ENCODE data around the gene KDSR. TPM values are rescaled to one million over a fixed set of nuclear protein-coding genes. Genes with fewer than 3 reads are reported as not detected.

KDSR gene
- total and polyA plus RNA-seq, 9 of the 15 experiments (the other 6 are each of a cell fraction or from before 2014, with no cell fraction given) = 4.0 to 24.7 (median 12.4) TPM

- TF ChIP-seq, protein P1, sequence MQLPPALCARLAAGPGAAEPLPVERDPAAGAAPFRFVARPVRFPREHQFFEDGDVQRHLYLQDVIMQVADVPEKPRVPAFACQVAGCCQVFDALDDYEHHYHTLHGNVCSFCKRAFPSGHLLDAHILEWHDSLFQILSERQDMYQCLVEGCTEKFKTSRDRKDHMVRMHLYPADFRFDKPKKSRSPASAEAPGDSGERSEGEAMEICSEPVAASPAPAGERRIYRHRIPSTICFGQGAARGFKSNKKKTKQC (CRISPR knock-in tag; IDR thresholded peaks at IDR 0.05) = no peak
- no peak for TF ChIP-seq ZNF224 (CRISPR knock-in tag; IDR thresholded peaks at IDR 0.05)
- no peak for TF ChIP-seq KHSRP (IDR thresholded peaks at IDR 0.05)
- no peak for TF ChIP-seq SRSF9 (IDR thresholded peaks at IDR 0.05; ENCODE audit: borderline replicate concordance, low read depth, low read length)
- no peak for TF ChIP-seq NR3C1 (CRISPR knock-in tag; IDR thresholded peaks at IDR 0.05)
- no peak for TF ChIP-seq ZNF12 (CRISPR knock-in tag; IDR thresholded peaks at IDR 0.05)
- no peak for TF ChIP-seq SMARCA5 (IDR thresholded peaks at IDR 0.05)
- no peak for TF ChIP-seq POU5F1 (IDR thresholded peaks at IDR 0.05; ENCODE audit: borderline replicate concordance, low read depth, low read length, partially characterized antibody)
Observed at GRCh38 chr18:63283305-63284094, 83.5 kb downstream of the KDSR start (continued).

DNA sequence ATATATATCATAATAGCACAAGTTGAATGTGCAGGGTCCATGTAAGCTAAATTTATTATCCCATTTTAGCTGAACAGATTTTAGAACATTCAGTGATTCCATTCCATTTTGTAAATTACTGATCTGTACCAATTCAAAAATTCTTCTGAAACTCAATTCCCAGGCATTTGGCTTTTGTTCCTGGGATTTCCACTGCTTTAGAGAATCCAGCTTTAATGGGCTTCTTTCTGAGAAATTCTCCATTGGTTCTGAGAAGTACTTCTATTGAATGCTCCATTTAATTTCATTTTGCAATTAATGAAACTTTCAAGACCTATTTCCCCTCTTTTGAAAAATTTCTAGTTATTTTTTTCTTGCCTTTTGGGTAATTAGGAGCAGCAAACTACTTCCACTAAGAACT is 84.2 kb downstream of the KDSR start:
- BruUV-seq (replicated peaks) = no TSS peak
- ChIA-PET CTCF (ENCODE audit: low intra/inter-chr PET ratio) (no interaction called here), POLR2A (no interaction called here)
- H3K9me3 ChIP-seq (replicated peaks; ENCODE audit: control insufficient read depth, insufficient read depth, low read depth, low read length) = no peaks in the 10 kb centered on the region
- no peaks in the 10 kb centered on the region for H3K4me1 ChIP-seq (replicated peaks in 1 of 2; ENCODE audit: control insufficient read depth in 2 of 2, insufficient read depth in 2 of 2, low read length in 2 of 2)
- no peak overlapping the region for H3K4me3 ChIP-seq
- H3K9me1 ChIP-seq (ENCODE audit: control insufficient read depth, insufficient read depth, low read length) = no peaks in the 10 kb centered on the region
- no peaks in the 10 kb centered on the region for H4K20me1 ChIP-seq (replicated peaks; ENCODE audit: control insufficient read depth, insufficient read depth, low read length)
- no peak overlapping the region for H2AFZ ChIP-seq (ENCODE audit: low read depth, low read length)
- in situ Hi-C loops (cut with MboI) = no loop called here
- peaks cover 0 to 20% of the 10 kb centered on the region in 2 experiments; a peak in 3 of 5 replicates for H3K27me3 ChIP-seq (ENCODE audit: control insufficient read depth in 2 of 2, insufficient read depth in 2 of 2, low read length in 2 of 2)
- H3K27ac ChIP-seq (ENCODE audit: extremely low read depth, low read depth, low read length) = no peak overlapping the region
- H3K9ac ChIP-seq (ENCODE audit: insufficient read depth in 1 of 2, low read depth in 2 of 2, low read length in 2 of 2) = no peak overlapping the region
- intact Hi-C loops (cut with micrococcal nuclease) = no loop called here
- ATAC-seq = no peak
- DNase-seq (ENCODE audit: extremely low read depth in 1 of 4, low spot score in 3 of 4) = no peak
- no peaks in the 10 kb centered on the region for H3K79me2 ChIP-seq (ENCODE audit: control insufficient read depth, insufficient read depth, low read length)
- H3K4me2 ChIP-seq (ENCODE audit: insufficient read depth, low read length) = no peak overlapping the region
- H3K36me3 ChIP-seq (ENCODE audit: control insufficient read depth, insufficient read depth, low read length) = no peaks in the 10 kb centered on the region
- no peak for FAIRE-seq
- TF ChIP-seq ETS2 (tag; IDR thresholded peaks at IDR 0.05; ENCODE audit: borderline replicate concordance, poor library complexity, severe bottlenecking) = no peak
- no peak for TF ChIP-seq NRF1 (conservative IDR thresholded peaks at IDR 0.05 in 1 of 2, IDR thresholded peaks at IDR 0.05 in 1 of 2)
- no peak for TF ChIP-seq FOS (IDR thresholded peaks at IDR 0.05; ENCODE audit: extremely low read depth, insufficient read length)
- TF ChIP-seq NFYB (IDR thresholded peaks at IDR 0.05; ENCODE audit: extremely low read depth, insufficient read length) = no peak
- no peak for TF ChIP-seq PCBP2 (IDR thresholded peaks at IDR 0.05; ENCODE audit: low read depth, low read length, poor library complexity, severe bottlenecking)
- no peak for TF ChIP-seq ZSCAN29 (IDR thresholded peaks at IDR 0.05)
- no peak for TF ChIP-seq BRCA1 (IDR thresholded peaks at IDR 0.05)
- TF ChIP-seq BRCA1 (CRISPR knock-in tag; IDR thresholded peaks at IDR 0.05) = no peak
- no peak for TF ChIP-seq TRIM24 (IDR thresholded peaks at IDR 0.05)
- no peak for TF ChIP-seq MXI1 (IDR thresholded peaks at IDR 0.05; ENCODE audit: low read depth, low read length)
- TF ChIP-seq ZNF143 (CRISPR knock-in tag; IDR thresholded peaks at IDR 0.05) = no peak
- TF ChIP-seq FOXP1 (CRISPR knock-in tag; IDR thresholded peaks at IDR 0.05) = no peak
- TF ChIP-seq POLR3G (IDR thresholded peaks at IDR 0.05; ENCODE audit: extremely low read depth, insufficient read length, insufficient replicate concordance) = no peak
- no peak for TF ChIP-seq SMC3 (conservative IDR thresholded peaks at IDR 0.05; ENCODE audit: insufficient read depth, low read depth, low read length)
- TF ChIP-seq CREB5 (CRISPR knock-in tag; IDR thresholded peaks at IDR 0.05) = no peak
- TF ChIP-seq ZNF282 (CRISPR knock-in tag; IDR thresholded peaks at IDR 0.05) = no peak
